Measurements from ENCODE around the gene GALK1. TPM values are rescaled to one million over a fixed set of nuclear protein-coding genes. Genes with fewer than 3 reads are reported as not detected.

GALK1 gene
- total and polyA plus RNA-seq, 2 of the 13 experiments (the other 11 are each of a cell fraction or from before 2014, with no cell fraction given) = 59.9 to 93.6 TPM

DNA sequence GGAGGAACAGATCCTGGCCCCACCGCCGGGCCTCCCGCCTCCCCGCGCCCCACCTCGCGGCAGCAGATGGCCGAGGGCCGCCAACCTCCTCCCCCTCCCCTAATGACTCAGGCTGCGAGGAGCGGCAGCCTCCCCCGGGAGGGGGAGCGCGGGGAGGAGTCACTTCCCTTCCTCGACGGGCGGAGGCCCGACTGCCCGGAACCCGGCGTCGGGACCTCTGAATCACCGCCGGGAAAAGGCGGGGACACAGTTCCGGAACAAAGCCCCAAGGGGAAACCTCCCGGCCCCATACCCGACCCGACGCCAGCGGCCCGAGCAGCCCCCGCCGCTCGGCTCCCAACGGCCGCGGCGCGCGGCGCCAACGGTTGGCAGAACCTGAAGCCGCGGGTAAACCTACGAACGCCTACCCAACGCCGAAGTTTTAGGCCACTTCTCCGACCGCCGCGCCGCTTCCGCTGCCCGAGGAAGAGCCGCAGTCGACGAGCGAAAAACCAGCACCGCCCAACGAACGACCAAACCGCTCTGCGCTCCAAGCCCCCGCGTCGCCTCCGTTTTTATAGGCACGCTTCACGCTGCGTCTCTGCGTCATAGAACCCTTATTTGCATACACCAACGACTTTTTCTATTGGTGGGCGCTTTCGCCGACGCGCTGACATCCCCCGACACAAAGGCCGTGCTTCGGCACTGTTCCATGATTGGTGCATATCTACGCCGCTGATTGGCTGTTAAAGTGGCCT, 14.4 kb upstream of the GALK1 start (continued):
- TF ChIP-seq U2AF2 (IDR thresholded peaks at IDR 0.05; ENCODE audit: low read depth, low read length) (0 out of 2 replicates have a peak, but pooled peaks have one; percentile 57), HOXA9 (CRISPR knock-in tag; IDR thresholded peaks at IDR 0.05; ENCODE audit: borderline replicate concordance) (peak; percentile 90), ZNF367 (CRISPR knock-in tag; IDR thresholded peaks at IDR 0.05; ENCODE audit: borderline replicate concordance) (0 out of 2 replicates have a peak, but pooled peaks have one; percentile 48), ZMAT3 (CRISPR knock-in tag; conservative IDR thresholded peaks at IDR 0.05) (peak; percentile 91; the same call in 1 of the 2 replicates), HNRNPUL1 (IDR thresholded peaks at IDR 0.05; ENCODE audit: low read depth, low read length) (peak; percentile 74; the same call in 1 of the 2 replicates), ZFP36 (IDR thresholded peaks at IDR 0.05; ENCODE audit: borderline replicate concordance, low read depth, low read length, partially characterized antibody) (no peak), FOXK2 (IDR thresholded peaks at IDR 0.05) (peak; percentile 37; the same call in 1 of the 2 replicates), EED (CRISPR knock-in tag; IDR thresholded peaks at IDR 0.05) (peak; percentile 96; the same call in 1 of the 2 replicates), MXI1 (IDR thresholded peaks at IDR 0.05; ENCODE audit: borderline replicate concordance, low read depth, low read length) (peak; percentile 79; the same call in 1 of the 3 replicates), MXD1 (CRISPR knock-in tag; IDR thresholded peaks at IDR 0.05) (peak; percentile 42; the same call in 1 of the 2 replicates), YEATS4 (CRISPR knock-in tag; IDR thresholded peaks at IDR 0.05; ENCODE audit: borderline replicate concordance) (peak; percentile 95), ZNF850 (CRISPR knock-in tag; conservative IDR thresholded peaks at IDR 0.05) (no peak), ERF (CRISPR knock-in tag; IDR thresholded peaks at IDR 0.05) (peak; percentile 98), TBP (CRISPR knock-in tag; IDR thresholded peaks at IDR 0.05) (no peak), MTERF4 (CRISPR knock-in tag; IDR thresholded peaks at IDR 0.05) (peak; percentile 95), SSRP1 (CRISPR knock-in tag; IDR thresholded peaks at IDR 0.05) (peak; percentile 99), ZNF550 (CRISPR knock-in tag; IDR thresholded peaks at IDR 0.05; ENCODE audit: borderline replicate concordance) (0 out of 2 replicates have a peak, but pooled peaks have one; percentile 57), RNF219 (CRISPR knock-in tag; IDR thresholded peaks at IDR 0.05) (no peak), KLF16 (CRISPR knock-in tag; IDR thresholded peaks at IDR 0.05) (peak in 1 of 2 experiments; percentile 88; a peak in 2 of 4 replicates)
- TF ChIP-seq, protein P1, sequence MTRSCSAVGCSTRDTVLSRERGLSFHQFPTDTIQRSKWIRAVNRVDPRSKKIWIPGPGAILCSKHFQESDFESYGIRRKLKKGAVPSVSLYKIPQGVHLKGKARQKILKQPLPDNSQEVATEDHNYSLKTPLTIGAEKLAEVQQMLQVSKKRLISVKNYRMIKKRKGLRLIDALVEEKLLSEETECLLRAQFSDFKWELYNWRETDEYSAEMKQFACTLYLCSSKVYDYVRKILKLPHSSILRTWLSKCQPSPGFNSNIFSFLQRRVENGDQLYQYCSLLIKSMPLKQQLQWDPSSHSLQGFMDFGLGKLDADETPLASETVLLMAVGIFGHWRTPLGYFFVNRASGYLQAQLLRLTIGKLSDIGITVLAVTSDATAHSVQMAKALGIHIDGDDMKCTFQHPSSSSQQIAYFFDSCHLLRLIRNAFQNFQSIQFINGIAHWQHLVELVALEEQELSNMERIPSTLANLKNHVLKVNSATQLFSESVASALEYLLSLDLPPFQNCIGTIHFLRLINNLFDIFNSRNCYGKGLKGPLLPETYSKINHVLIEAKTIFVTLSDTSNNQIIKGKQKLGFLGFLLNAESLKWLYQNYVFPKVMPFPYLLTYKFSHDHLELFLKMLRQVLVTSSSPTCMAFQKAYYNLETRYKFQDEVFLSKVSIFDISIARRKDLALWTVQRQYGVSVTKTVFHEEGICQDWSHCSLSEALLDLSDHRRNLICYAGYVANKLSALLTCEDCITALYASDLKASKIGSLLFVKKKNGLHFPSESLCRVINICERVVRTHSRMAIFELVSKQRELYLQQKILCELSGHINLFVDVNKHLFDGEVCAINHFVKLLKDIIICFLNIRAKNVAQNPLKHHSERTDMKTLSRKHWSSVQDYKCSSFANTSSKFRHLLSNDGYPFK (CRISPR knock-in tag; IDR thresholded peaks at IDR 0.05; ENCODE audit: borderline replicate concordance) = peak; percentile 83

Data from HepG2 (cell line).